Heart left ventricle (tissue), 13 donors: ENCODE results near the gene FAM216B.

Experiments
- CTCF ChIP-seq, 12 donors: fragments of 200-600 bp; sonication (generic) in 4 of 12; IDR thresholded peaks; one replicate each; pipeline versions ENCODE4 v1.5.0 to v1.8.0; 2018 to 2022; ENCODE audit warnings: antibody characterized with exemption in 12 of 12, mild to moderate bottlenecking in 5 of 12
- POLR2A ChIP-seq, 2 donors: fragments of 450-650 bp; IDR thresholded peaks; one replicate each; pipeline ENCODE4 v1.6.1; 2017; ENCODE audit warnings: antibody characterized with exemption in 2 of 2, mild to moderate bottlenecking in 2 of 2, moderate library complexity in 2 of 2
- donor health status: ischemic (EF 13 %, LVEDD 7.1; RV severe dilation, severe dysfunction).
- donor health status: DM: no; HTN: yes; CAD: no.
- donor health status: DM: no; HTN: no; CAD: no.
- donor health status: ischemic (EF 25% LVEDD 6.9; RV normal size, moderate dysfunction).
- donor health status: ischemic (EF 25% LVEDD 5.7; RV mildly dilated, moderate dysfunction).
- donor health status: ischemic (EF 35%, LVEDD 5.7; RV mildly dilated, moderate dysfunction).
- donor health status: nonischemic (EF 11% LVEDD 7.7; RV severe dilation, severe dysfunction).
- donor health status: DM: yes; HTN: yes; CAD: no.
- donor health status: PGD.
- donor health status: ischemic (EF 29% LVEDD 5.4; RV normal size, mild dysfunction).
- donor health status: nonischemic (EF 23%, LVEDD 6.1; RV moderate dilation, normal function).

- TF ChIP-seq CTCF (IDR thresholded peaks at IDR 0.05) (no peak), POLR2A (IDR thresholded peaks at IDR 0.05) (no peak)
Measured at GRCh38 chr13:42798118-42798517, 16.7 kb downstream of the FAM216B start.
